Neural cell (in vitro differentiated cells): ENCODE data around the gene PBRM1. TPM values are rescaled to one million over a fixed set of nuclear protein-coding genes. Genes with fewer than 3 reads are reported as not detected.

Experiments used
- polyA plus RNA-seq: library from polyadenylated mRNA; depleted of rRNA; stranded (reverse); fragments of >200 nt; gene quantifications from 2 replicates; pipeline ENCODE4 v1.2.3, GENCODE V29; 2014
- small RNA-seq, 3 experiments: library from RNA; depleted of rRNA; stranded (forward); fragments of <200 nt; gene quantifications; one replicate each; pipeline ENCODE3, GENCODE V24; 2012

Gene PBRM1
- polyA plus RNA-seq, 1 donor from 2014 or later = 66.6 TPM

Small RNAs within 50 kb of the gene (small RNA-seq; reads per million reads assigned to genes)
- gene AC006254.2 (0 reads per million in 3 experiments), gene RF00569 (957 to 1,078 (median 993) reads per million in 3 experiments), gene RF01183 (0 reads per million in 3 experiments), gene RNU6-856P (0 reads per million in 3 experiments), gene RNU6ATAC16P (0 to 0.06 (median 0) reads per million in 3 experiments), gene SNORD19 (0 reads per million in 3 experiments), gene SNORD19B (0 reads per million in 3 experiments), gene SNORD69 (2,493 to 3,883 (median 3,732) reads per million in 3 experiments)

Other genes starting within 250 kb of the PBRM1 start
- not detected in 2 replicates for gene SEMA3G, start 240.8 kb downstream of the PBRM1 start, polyA plus RNA-seq
- gene TNNC1, start 231.9 kb downstream of the PBRM1 start, polyA plus RNA-seq = 2.2 TPM in 1 of 2 replicates, not detected in the other
- gene NISCH, start 230.3 kb downstream of the PBRM1 start, polyA plus RNA-seq = 88.9 and 107 TPM in 2 replicates
- 0.28 and 0.50 TPM in 2 replicates for gene STAB1, start 190.6 kb downstream of the PBRM1 start, polyA plus RNA-seq
- gene NT5DC2, start 152.1 kb downstream of the PBRM1 start, polyA plus RNA-seq = 35.1 and 46.7 TPM in 2 replicates
- 5.2 and 20.5 TPM in 2 replicates for gene UQCC5, start 149.3 kb downstream of the PBRM1 start, polyA plus RNA-seq
- 133 and 151 TPM in 2 replicates for gene GNL3, start 119 bp upstream of the PBRM1 start, polyA plus RNA-seq
- 177 and 182 TPM in 2 replicates for gene GLT8D1, start 19.9 kb upstream of the PBRM1 start, polyA plus RNA-seq
- 97.4 TPM in 2 replicates for gene SPCS1, start 20.2 kb upstream of the PBRM1 start, polyA plus RNA-seq
- 29.0 and 45.6 TPM in 2 replicates for gene NEK4, start 85.0 kb upstream of the PBRM1 start, polyA plus RNA-seq
- gene ITIH1, start 91.7 kb upstream of the PBRM1 start, polyA plus RNA-seq = not detected in 2 replicates
- not detected in 2 replicates for gene ITIH3, start 108.9 kb upstream of the PBRM1 start, polyA plus RNA-seq
- 16.3 and 29.5 TPM in 2 replicates for gene ITIH4, start 144.8 kb upstream of the PBRM1 start, polyA plus RNA-seq
- not detected in 2 replicates for gene MUSTN1, start 149.1 kb upstream of the PBRM1 start, polyA plus RNA-seq
- 14.6 and 24.9 TPM in 2 replicates for gene STIMATE, start 211.6 kb upstream of the PBRM1 start, polyA plus RNA-seq